Loucy (cell line): Measurements from ENCODE around the gene CRY2.

Source experiments
- H2AFZ ChIP-seq: fragments of 200-600 bp; sonication (generic); 2 replicates; pipeline ENCODE4 v1.6.0; 2016; ENCODE audit warnings: antibody characterized with exemption, mild to moderate bottlenecking, low read length, moderate library complexity
- H3F3A ChIP-seq: fragments of 200-600 bp; 2 replicates; pipeline ENCODE4 v1.6.0; 2016; ENCODE audit warnings: antibody characterized with exemption, low read depth, mild to moderate bottlenecking
- H3K27me3 ChIP-seq: fragments of 200-600 bp; sonication (generic); 2 replicates; pipeline ENCODE4 v1.6.1; 2014; ENCODE audit warnings: low read length, mild to moderate bottlenecking; ENCODE audit not compliant: insufficient read depth, poor library complexity, severe bottlenecking
- H3K36me3 ChIP-seq: fragments of 200-600 bp; sonication (generic); 2 replicates; pipeline ENCODE4 v1.6.1; 2016; ENCODE audit warnings: low read length; ENCODE audit not compliant: insufficient read depth
- H3K4me1 ChIP-seq: fragments of 200-600 bp; sonication (generic); 2 replicates; pipeline ENCODE4 v1.5.1; 2014; ENCODE audit warnings: low read length, mild to moderate bottlenecking; ENCODE audit not compliant: insufficient read depth, poor library complexity, severe bottlenecking
- H3K4me2 ChIP-seq: fragments of 200-600 bp; sonication (generic); 2 replicates; pipeline ENCODE4 v1.6.0; 2014; ENCODE audit warnings: antibody characterized with exemption, low read length, low read depth, mild to moderate bottlenecking; ENCODE audit not compliant: poor library complexity, severe bottlenecking
- H3K4me3 ChIP-seq: fragments of 200-600 bp; sonication (generic); 2 replicates; pipeline ENCODE4 v1.5.1; 2014; ENCODE audit warnings: low read length, mild to moderate bottlenecking, mixed read lengths; ENCODE audit not compliant: poor library complexity, severe bottlenecking
- H3K79me2 ChIP-seq: fragments of 200-600 bp; sonication (generic); 2 replicates; pipeline ENCODE4 v1.6.1; 2014; ENCODE audit warnings: low read length; ENCODE audit not compliant: insufficient read depth
- H3K9ac ChIP-seq: fragments of 200-600 bp; sonication (generic); 2 replicates; pipeline ENCODE4 v1.6.0; 2014; ENCODE audit warnings: mild to moderate bottlenecking, low read depth, low read length, moderate library complexity; ENCODE audit not compliant: poor library complexity, severe bottlenecking
- H3K9me2 ChIP-seq: fragments of 200-600 bp; sonication (generic); replicated peaks from 2 replicates; pipeline ENCODE4 v1.6.1; 2016; ENCODE audit warnings: low read depth, low read length, mixed read lengths
- H3K9me3 ChIP-seq: fragments of 200-600 bp; sonication (generic); 2 replicates; pipeline ENCODE4 v1.6.1; 2014; ENCODE audit warnings: mild to moderate bottlenecking, antibody characterized with exemption, low read length, low read depth; ENCODE audit not compliant: insufficient read depth
- H4K20me1 ChIP-seq: fragments of 200-600 bp; sonication (generic); 2 replicates; pipeline ENCODE4 v1.6.0; 2014; ENCODE audit warnings: antibody characterized with exemption, low read length, mild to moderate bottlenecking; ENCODE audit not compliant: insufficient read depth, poor library complexity, severe bottlenecking
- CTCF ChIP-seq: fragments of 200-600 bp; sonication (generic); conservative IDR thresholded peaks from 2 replicates; pipeline ENCODE4 v1.5.1; 2014; ENCODE audit warnings: mild to moderate bottlenecking, antibody characterized with exemption, low read length
- EZH2phosphoT487 ChIP-seq: fragments of 200-600 bp; IDR thresholded peaks from 2 replicates; pipeline ENCODE4 v1.6.1; 2018; ENCODE audit warnings: antibody characterized with exemption, mild to moderate bottlenecking, moderate library complexity, borderline replicate concordance

Gene CRY2

GRCh38 chr11:45927684-45928413 lies 80.6 kb downstream of the CRY2 start:
- H3K4me1 ChIP-seq: peaks cover 10% of the 10 kb centered on the region
- H3K27me3 ChIP-seq: no peaks in the 10 kb centered on the region
- peak overlapping the region; percentile 41 for H3K4me2 ChIP-seq
- no peaks in the 10 kb centered on the region for H3K9me3 ChIP-seq
- no peak overlapping the region for H3K4me3 ChIP-seq
- H2AFZ ChIP-seq: no peak overlapping the region
- no peak overlapping the region for H3K9ac ChIP-seq
- TF ChIP-seq EZH2phosphoT487: no peak
- no peak for TF ChIP-seq CTCF
- H3K9me2 ChIP-seq: no peaks in the 10 kb centered on the region
- H4K20me1 ChIP-seq: no peaks in the 10 kb centered on the region
- H3K36me3 ChIP-seq: peaks cover 10% of the 10 kb centered on the region; the same call in 1 of the 2 replicates
- no peaks in the 10 kb centered on the region for H3K79me2 ChIP-seq
- H3F3A ChIP-seq: no peaks in the 10 kb centered on the region

DNA sequence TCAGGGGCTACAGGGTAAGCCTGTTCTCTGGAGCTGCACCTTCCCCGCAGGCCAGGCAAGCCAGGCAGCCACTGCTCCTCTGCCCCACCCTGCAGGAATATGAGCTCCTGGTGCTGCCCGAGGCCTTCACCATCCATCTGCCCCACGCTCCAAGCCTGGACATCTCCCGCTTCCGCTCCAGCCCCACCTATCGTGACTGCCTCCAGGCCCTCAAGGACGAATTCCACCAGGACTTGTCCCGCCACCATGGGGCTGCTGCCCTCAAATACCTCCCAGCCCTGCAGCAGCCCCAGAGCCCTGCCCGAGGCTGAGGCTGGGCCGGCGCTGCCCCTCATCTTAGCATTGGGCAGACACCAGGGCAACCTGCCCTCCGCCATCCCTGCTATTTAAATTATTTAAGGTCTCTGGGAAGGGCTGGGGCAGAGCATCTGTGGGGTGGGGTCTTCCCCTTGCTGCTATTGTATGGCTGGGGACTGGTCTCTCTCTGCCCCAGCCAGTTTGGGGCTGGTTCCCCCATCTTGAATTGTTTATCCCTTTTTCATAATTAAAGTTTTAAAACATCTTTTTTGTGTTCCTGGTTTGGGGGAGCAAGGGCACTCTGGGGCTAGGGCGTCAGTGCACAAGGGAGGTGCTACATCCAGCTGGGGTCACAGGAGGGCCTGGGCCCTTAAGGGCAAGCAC lies 81.4 kb downstream of the CRY2 start:
- Histone ChIP-seq H4K20me1 (no peaks in the 10 kb centered on the region), H3K79me2 (no peaks in the 10 kb centered on the region), H3K4me3 (no peak overlapping the region), H3K9me3 (no peaks in the 10 kb centered on the region), H3K4me1 (peaks cover 10% of the 10 kb centered on the region), H3K9me2 (no peaks in the 10 kb centered on the region), H3F3A (no peaks in the 10 kb centered on the region), H3K27me3 (no peaks in the 10 kb centered on the region), H3K4me2 (no peak overlapping the region), H3K36me3 (peaks cover 18% of the 10 kb centered on the region; the same call in 1 of the 2 replicates), H2AFZ (no peak overlapping the region), H3K9ac (no peak overlapping the region)
- TF ChIP-seq EZH2phosphoT487: no peak
- TF ChIP-seq CTCF: no peak

DNA sequence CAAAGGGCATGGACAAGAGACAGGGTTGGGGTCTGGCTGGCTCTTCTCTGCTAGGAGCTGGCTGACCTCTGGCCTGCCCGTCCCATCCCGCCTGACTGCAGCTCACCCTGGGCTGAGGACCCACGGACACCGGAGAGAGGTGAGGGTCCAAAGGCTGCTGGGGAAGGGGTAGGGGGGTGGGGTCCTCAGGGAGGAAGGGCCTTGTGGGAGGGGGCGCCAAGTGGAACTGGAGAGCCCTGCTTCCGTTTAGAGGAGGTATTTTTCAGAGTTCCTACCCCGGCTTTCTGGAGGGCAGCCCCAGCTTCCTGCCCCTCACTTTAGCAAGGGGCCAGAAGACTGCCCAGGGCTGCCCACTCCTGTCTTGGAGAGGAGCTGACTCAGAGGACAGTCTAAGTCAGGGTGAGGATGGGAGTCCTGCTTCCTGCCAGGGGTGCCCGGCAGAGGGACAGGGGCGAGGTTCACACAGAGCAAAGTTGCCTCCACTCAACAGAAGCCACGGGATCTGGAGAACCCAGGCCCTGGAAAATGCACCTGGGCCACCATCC lies 82.3 kb downstream of the CRY2 start:
- Histone ChIP-seq H3K4me1 (peaks cover 10% of the 10 kb centered on the region), H3K4me3 (no peak overlapping the region), H4K20me1 (no peaks in the 10 kb centered on the region), H3K9me3 (no peaks in the 10 kb centered on the region), H3K79me2 (no peaks in the 10 kb centered on the region), H3K9me2 (no peaks in the 10 kb centered on the region), H3K9ac (no peak overlapping the region), H3F3A (no peaks in the 10 kb centered on the region), H3K4me2 (no peak overlapping the region), H2AFZ (no peak overlapping the region), H3K27me3 (no peaks in the 10 kb centered on the region), H3K36me3 (peaks cover 27% of the 10 kb centered on the region; the same call in 1 of the 2 replicates)
- no peak for TF ChIP-seq CTCF
- TF ChIP-seq EZH2phosphoT487: no peak
